GF-D8 (cell line): ENCODE results near the gene PAK1IP1.
A peak's percentile ranks its signal among the peaks of the same experiment; 100 is the strongest.
"Not testable (repeated sequence)": the region's sequence is repeated elsewhere in the genome, so short reads cannot be mapped to it uniquely, and the experiment has no call there.

Source experiments
- DNase-seq: peaks from one replicate; lab custom pipeline; 2025; lab: John Stamatoyannopoulos, UW

Gene PAK1IP1

GRCh38 chr6:10694302-10695085, at the start of gene PAK1IP1, which contains the start of gene C6orf52:
PAK1IP1 (plus strand) TSS chr6:10694972; CDS start chr6:10694986, 14 bp downstream.
C6orf52 (minus strand) TSS chr6:10694616; CDS start chr6:10687550, 7,066 bp downstream.
- DNase-seq = peak; percentile 89

- no peak for DNase-seq
Measured at GRCh38 chr6:10655508-10656055, 39.2 kb upstream of the PAK1IP1 start.

- no peak for DNase-seq
Measured at GRCh38 chr6:10658910-10659698, 35.7 kb upstream of the PAK1IP1 start.

- DNase-seq = no peak
Measured at GRCh38 chr6:10659699-10660348, 34.9 kb upstream of the PAK1IP1 start.

- DNase-seq = not testable (repeated sequence)
Measured at GRCh38 chr6:10660431-10661191, 34.2 kb upstream of the PAK1IP1 start.

- DNase-seq = no peak
Measured at GRCh38 chr6:10662207-10662606, 32.6 kb upstream of the PAK1IP1 start.

- DNase-seq = no peak
Measured at GRCh38 chr6:10662742-10663141, 32.0 kb upstream of the PAK1IP1 start.

GRCh38 chr6:10665595-10665994, 29.2 kb upstream of the PAK1IP1 start:
- DNase-seq = not testable (repeated sequence)

GRCh38 chr6:10668126-10668917, 26.4 kb upstream of the PAK1IP1 start:
- DNase-seq = no peak

- no peak for DNase-seq
Measured at GRCh38 chr6:10676403-10676802, 18.4 kb upstream of the PAK1IP1 start.

- no peak for DNase-seq
Measured at GRCh38 chr6:10678456-10678855, 16.3 kb upstream of the PAK1IP1 start.

- no peak for DNase-seq
Measured at GRCh38 chr6:10681795-10682194, 13.0 kb upstream of the PAK1IP1 start.

- no peak for DNase-seq
Measured at GRCh38 chr6:10682355-10682988, 12.3 kb upstream of the PAK1IP1 start.

GRCh38 chr6:10684618-10685017, 10.2 kb upstream of the PAK1IP1 start:
- DNase-seq = no peak

- no peak for DNase-seq
Measured at GRCh38 chr6:10685092-10685915, 9.5 kb upstream of the PAK1IP1 start.

GRCh38 chr6:10686901-10687300, 7.9 kb upstream of the PAK1IP1 start:
- DNase-seq = no peak

GRCh38 chr6:10687582-10687981, 7.2 kb upstream of the PAK1IP1 start:
- DNase-seq = no peak

GRCh38 chr6:10690651-10691445, 3.9 kb upstream of the PAK1IP1 start:
- peak; percentile 64 for DNase-seq
